ENCODE data around the gene PKHD1.

DNA sequence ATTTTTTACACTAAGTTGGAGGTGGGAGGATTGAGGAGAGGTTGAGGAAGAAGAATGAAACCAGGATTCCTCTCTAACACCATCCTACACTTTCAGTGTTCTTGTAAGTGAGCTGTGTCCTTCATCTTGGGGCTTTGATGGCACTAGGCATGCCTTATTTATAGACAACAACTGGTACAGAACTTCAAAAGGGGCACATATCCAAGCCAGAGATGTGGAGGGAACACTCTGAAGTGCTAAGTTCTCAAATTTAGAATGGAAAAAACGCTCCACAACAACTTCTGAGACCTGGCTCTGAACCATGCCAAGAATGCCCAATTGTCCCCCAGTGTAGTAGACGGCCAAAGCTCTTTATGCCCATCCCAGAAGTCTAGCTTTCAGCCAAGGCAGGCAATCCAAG lies 16.2 kb upstream of the PKHD1 start:
- TF ChIP-seq, protein P1, sequence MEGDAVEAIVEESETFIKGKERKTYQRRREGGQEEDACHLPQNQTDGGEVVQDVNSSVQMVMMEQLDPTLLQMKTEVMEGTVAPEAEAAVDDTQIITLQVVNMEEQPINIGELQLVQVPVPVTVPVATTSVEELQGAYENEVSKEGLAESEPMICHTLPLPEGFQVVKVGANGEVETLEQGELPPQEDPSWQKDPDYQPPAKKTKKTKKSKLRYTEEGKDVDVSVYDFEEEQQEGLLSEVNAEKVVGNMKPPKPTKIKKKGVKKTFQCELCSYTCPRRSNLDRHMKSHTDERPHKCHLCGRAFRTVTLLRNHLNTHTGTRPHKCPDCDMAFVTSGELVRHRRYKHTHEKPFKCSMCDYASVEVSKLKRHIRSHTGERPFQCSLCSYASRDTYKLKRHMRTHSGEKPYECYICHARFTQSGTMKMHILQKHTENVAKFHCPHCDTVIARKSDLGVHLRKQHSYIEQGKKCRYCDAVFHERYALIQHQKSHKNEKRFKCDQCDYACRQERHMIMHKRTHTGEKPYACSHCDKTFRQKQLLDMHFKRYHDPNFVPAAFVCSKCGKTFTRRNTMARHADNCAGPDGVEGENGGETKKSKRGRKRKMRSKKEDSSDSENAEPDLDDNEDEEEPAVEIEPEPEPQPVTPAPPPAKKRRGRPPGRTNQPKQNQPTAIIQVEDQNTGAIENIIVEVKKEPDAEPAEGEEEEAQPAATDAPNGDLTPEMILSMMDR (conservative IDR thresholded peaks at IDR 0.05; ENCODE audit: low read depth, low read length) = no peak
- TF ChIP-seq EZH2 (IDR thresholded peaks at IDR 0.05; ENCODE audit: low read length, unreplicated experiment) (no peak), EZH2phosphoT487 (IDR thresholded peaks at IDR 0.05; ENCODE audit: borderline replicate concordance, low read length) (no peak)
